ENCODE data around the gene MYOCD.

The MYOCD gene

GRCh38 chr17:12693640-12694039, 27.9 kb downstream of the MYOCD start:
- no peak for TF ChIP-seq CTCF (IDR thresholded peaks at IDR 0.05; ENCODE audit: low read length, missing control alignments)
- no peak for DNase-seq (ENCODE audit: low read depth)
- H3K4me3 ChIP-seq (replicated peaks; ENCODE audit: low read depth, low read length), result no peak overlapping the region

- TF ChIP-seq CTCF (IDR thresholded peaks at IDR 0.05; ENCODE audit: low read length, missing control alignments), result no peak
- no peak overlapping the region for H3K4me3 ChIP-seq (replicated peaks; ENCODE audit: low read depth, low read length)
- no peak for DNase-seq (ENCODE audit: low read depth)
Observed at GRCh38 chr17:12706070-12706469, 40.4 kb downstream of the MYOCD start.

GRCh38 chr17:12709063-12709462, 43.4 kb downstream of the MYOCD start:
- no peak for DNase-seq (ENCODE audit: low read depth)
- H3K4me3 ChIP-seq (replicated peaks; ENCODE audit: low read depth, low read length), result no peak overlapping the region
- no peak for TF ChIP-seq CTCF (IDR thresholded peaks at IDR 0.05; ENCODE audit: low read length, missing control alignments)

GRCh38 chr17:12712415-12712814, 46.7 kb downstream of the MYOCD start:
- no peak for TF ChIP-seq CTCF (IDR thresholded peaks at IDR 0.05; ENCODE audit: low read length, missing control alignments)
- DNase-seq (ENCODE audit: low read depth), result no peak

GRCh38 chr17:12712941-12713340, 47.3 kb downstream of the MYOCD start:
- no peak for DNase-seq (ENCODE audit: low read depth)

More at GRCh38 chr17:12712415-12712814, 46.7 kb downstream of the MYOCD start:
- no peak overlapping the region for H3K4me3 ChIP-seq (replicated peaks; ENCODE audit: low read depth, low read length)

GRCh38 chr17:12719948-12720347, 54.3 kb downstream of the MYOCD start:
- TF ChIP-seq CTCF (IDR thresholded peaks at IDR 0.05; ENCODE audit: low read length, missing control alignments), result no peak
- H3K4me3 ChIP-seq (replicated peaks; ENCODE audit: low read depth, low read length), result no peak overlapping the region
- DNase-seq (ENCODE audit: low read depth), result no peak

More at GRCh38 chr17:12712941-12713340, 47.3 kb downstream of the MYOCD start:
- no peak for TF ChIP-seq CTCF (IDR thresholded peaks at IDR 0.05; ENCODE audit: low read length, missing control alignments)
- H3K4me3 ChIP-seq (replicated peaks; ENCODE audit: low read depth, low read length), result no peak overlapping the region

GRCh38 chr17:12721581-12721980, 55.9 kb downstream of the MYOCD start:
- no peak overlapping the region for H3K4me3 ChIP-seq (replicated peaks; ENCODE audit: low read depth, low read length)

More at GRCh38 chr17:12721581-12721980, 55.9 kb downstream of the MYOCD start:
- TF ChIP-seq CTCF (IDR thresholded peaks at IDR 0.05; ENCODE audit: low read length, missing control alignments), result no peak
- DNase-seq (ENCODE audit: low read depth), result no peak

Data from fibroblast of pulmonary artery (primary cell).